ENCODE data around the gene COL8A1. TPM values are rescaled to one million over a fixed set of nuclear protein-coding genes. Genes with fewer than 3 reads are reported as not detected.
A peak's percentile ranks its signal among the peaks of the same experiment; 100 is the strongest.
"Not testable (repeated sequence)": the region's sequence is repeated elsewhere in the genome, so short reads cannot be mapped to it uniquely, and the experiment has no call there.

The COL8A1 gene
- polyA plus RNA-seq (2014; cell fraction: cytosol; rRNA removed): not detected in 2 replicates
- not detected in 2 replicates for polyA plus RNA-seq (2014; cell fraction: nucleus; rRNA removed)

DNA sequence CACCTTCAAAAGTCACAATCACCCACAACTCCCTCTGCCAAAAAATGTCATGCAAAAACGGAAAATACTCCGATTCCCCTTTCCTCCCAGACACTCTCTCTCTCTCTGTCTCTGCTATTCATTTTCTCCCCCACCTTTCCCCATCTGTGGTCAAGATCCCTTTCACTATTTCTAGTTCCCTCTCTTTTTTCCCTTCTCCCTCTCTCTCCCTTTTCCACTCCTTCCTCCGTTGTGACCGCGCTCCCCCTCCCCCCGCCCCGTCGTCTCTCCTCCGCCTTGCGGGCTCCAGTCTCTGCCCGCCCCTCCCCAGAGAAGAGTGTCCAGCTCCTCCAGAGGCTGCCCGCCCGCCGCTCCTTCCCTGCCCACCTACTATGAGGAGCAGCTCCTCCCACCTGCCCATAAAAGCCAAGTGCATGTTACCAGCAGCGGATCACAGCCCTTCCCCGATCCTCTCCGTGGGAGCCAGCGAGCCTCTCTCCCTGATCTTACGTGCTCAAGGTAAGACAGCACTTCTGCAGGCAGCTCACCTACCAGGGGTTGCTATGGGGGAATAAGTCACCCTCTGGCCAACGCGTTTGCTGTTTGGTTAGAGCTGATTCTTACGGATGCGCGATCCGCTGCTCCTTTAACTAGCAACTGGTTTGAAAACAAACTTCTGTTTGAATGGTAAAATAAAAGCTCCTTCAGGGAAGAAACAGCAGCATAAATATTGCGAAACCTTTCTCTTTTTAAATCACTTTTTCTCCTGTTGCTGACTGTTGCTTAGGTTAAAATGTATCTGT is at the start of gene COL8A1:
COL8A1 (plus strand) TSS at position 428 of the 782 bp plus-strand sequence. CDS start 152,089 bp downstream, outside the sequence.
- peak; percentile 5 for DNase-seq (ENCODE audit: low spot score)

- DNase-seq (ENCODE audit: low spot score): not testable (repeated sequence)
Measured at GRCh38 chr3:99589168-99589567, 49.2 kb upstream of the COL8A1 start.

DNA sequence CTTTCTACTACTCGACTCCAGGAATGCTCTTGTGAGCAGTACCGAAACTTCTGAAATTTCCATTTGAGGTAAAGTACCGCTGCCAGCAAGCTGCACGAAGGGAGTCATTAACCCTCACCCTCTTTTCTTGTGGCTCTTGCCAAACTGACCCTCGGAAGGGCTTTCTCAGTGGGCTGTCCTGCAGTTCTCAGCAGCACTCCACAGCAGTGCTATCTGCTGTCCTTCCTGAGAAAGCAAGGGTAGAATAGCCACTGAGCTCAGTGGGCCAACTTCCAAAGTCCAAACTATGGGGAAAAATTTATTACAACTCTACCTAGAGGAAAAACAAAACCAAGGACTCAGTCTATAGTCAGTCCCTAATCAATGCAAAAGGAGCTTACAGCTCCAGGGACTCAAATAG is 38.5 kb upstream of the COL8A1 start:
- DNase-seq (ENCODE audit: low spot score): no peak

DNA sequence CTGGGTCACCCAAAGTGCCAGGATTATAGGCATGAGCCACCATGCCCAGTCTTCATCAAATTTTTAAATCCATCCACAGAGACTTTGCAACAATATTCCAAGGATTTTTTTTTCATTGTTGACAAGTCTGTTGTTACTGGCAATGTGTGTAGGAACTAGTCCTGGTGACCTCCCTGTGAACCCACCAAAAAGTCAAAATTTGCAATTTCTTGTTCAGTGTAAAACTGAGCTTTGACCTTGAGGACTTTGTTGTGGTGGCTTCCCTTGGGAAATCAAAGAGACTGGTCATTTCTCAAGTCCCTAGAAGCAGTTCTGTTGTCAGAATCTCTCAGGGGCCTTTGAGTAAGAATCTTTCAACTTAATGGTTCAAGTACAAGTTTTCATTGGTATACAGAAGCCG is 36.9 kb upstream of the COL8A1 start:
- no peak for DNase-seq (ENCODE audit: low spot score)

DNA sequence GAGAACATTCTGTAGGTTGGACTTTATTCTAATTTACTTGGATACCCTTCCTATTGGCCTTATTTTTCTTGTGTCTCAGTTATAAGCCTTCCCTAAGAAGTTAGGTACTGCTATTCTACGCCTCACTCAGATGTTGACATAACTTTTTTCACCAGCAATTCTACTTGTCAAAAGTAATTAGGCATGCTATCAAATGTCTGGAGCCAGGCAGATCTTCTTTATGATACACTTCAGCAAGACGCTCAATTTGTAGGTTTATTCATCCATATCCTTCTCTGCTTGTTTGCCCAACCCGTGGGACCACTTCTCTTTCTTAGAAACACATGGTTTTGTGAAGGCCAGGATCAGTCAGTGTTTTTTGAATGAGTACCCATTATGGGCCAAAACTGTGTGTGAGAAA is 36.2 kb upstream of the COL8A1 start:
- peak; percentile 22 for DNase-seq (ENCODE audit: low spot score)

GRCh38 chr3:99607151-99607550 is 31.2 kb upstream of the COL8A1 start:
- DNase-seq (ENCODE audit: low spot score): no peak

DNA sequence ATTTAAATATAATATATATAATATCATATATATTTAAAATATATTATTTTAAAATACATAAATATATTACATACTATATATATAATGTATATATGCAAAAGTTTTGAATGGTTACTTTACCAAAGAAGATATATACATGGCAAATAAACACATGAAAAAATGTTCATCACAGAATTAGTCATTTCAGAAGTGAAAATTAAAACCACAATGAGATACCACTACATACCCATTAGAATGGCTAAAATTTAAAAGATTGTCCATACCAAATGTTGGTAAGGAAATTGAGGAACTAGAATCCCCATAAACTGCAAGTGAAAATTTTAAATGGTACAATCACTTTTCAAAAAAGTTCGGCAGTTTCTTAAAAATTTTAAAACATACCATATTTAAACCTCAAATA is 23.6 kb upstream of the COL8A1 start:
- DNase-seq (ENCODE audit: low spot score): no peak

GRCh38 chr3:99620077-99620767 is 18.2 kb upstream of the COL8A1 start:
- no peak for DNase-seq (ENCODE audit: low spot score)

- DNase-seq (ENCODE audit: low spot score): no peak
Measured at GRCh38 chr3:99620976-99621375, 17.4 kb upstream of the COL8A1 start.

DNA sequence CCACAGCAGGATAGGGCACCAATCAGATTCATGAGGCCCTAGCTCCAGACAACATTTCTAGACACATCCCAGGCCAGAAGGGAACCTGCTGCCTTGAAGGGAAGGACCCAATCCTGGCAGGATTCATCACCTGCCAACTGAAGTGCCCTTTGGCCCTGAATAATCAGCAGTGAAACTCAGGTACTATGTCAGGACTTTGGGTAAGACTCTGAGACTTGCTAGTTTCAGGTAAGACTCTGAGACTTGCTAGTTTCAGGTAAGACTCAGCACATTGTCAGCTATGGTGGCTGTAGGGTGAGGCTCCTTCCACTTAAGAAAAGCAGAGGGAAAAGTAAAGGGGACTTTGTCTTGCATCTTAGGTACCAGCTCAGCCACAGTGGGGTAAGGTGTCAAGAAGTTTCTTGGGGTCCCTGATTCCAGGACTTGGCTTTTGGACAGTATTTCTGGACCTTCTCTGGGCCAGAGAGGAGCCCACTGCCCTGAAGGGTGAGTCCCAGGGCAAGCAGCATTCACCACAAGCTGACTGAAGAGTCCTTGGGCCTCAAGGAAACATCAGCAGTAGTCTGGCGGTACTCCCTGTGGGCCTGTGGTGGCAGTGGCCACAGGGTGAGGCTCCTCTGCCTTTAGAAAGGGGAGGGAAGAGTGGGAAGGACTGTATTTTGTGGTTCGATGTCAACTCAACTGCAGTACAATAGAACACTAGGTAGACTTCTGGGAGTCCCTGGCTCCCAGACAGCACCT is 13.7 kb upstream of the COL8A1 start:
- DNase-seq (ENCODE audit: low spot score): no peak

DNA sequence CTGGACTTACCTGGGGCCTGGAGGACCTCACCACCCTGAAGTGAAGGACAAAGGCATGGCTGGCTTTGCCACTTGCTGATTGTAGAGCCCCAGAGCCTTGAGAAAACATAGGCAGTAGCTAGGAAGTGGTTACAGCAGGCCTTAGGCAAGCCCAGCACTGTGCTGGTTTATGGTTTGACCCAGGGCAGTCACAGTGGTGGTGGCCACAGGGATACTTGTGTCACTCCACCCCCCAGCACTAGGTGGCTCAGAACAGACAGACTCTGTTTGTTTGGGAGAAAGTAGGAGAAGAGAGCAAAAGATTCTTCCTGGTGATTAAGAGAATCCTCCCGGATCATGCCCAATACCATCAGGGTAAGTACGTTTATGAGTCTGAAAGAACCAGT is 13.2 kb upstream of the COL8A1 start:
- no peak for DNase-seq (ENCODE audit: low spot score)

DNA sequence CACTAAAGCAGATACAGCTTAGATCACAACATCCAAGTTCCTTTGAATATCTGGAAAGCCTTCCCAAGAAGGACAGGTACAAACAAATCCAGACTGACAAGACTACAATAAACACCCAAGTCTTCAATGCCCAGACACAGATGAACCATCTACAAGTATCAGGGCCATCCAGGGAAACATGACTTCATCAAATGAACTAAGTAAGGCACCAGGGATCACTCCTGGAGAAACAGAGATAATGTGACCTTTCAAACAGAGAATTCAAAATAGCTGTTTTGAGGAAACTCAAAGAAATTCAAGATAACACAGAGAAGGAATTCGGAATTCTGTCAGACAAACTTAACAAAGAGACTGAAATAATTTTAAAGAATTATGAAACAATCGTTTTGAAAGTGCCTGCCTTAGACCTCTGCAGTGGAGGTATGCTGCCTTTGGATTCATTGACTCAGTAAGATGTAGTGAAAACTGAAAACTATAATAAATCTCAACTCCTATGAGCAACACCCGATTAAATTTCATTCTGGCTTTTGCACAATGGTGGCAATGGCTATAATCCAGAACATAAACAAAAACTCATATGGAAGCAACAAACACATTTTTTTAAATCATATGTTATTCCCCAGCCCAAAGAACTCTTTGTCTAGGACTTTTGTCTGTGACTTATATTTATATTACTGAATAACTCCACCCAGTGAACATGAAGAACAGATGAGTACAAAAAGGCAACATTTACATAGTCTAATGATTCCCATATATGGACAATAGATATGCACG is 12.6 kb upstream of the COL8A1 start:
- no peak for DNase-seq (ENCODE audit: low spot score)

GRCh38 chr3:99626417-99626788 is 12.0 kb upstream of the COL8A1 start:
- no peak for DNase-seq (ENCODE audit: low spot score)

GRCh38 chr3:99627062-99627826 is 11.2 kb upstream of the COL8A1 start:
- peak; percentile 22 for DNase-seq (ENCODE audit: low spot score)

DNA sequence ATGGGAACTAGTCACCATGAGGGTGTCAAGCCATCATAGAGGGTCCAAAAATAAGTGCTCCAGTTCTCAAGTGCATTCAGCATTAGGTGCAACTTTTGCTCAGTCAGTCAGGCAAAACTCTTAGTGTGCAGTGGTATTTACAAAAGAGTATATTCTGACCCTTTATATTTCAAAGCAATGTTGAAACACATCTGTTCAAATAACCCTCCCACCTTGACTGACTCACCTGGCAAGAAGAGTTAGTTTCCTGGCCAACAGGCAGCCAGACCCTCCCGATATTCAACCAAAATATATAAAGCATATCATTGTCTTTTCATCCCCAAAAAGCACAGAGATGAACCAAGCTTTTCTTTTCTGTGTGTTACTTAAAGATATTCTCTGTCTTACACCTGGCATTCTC is 7.6 kb upstream of the COL8A1 start:
- no peak for DNase-seq (ENCODE audit: low spot score)

DNA sequence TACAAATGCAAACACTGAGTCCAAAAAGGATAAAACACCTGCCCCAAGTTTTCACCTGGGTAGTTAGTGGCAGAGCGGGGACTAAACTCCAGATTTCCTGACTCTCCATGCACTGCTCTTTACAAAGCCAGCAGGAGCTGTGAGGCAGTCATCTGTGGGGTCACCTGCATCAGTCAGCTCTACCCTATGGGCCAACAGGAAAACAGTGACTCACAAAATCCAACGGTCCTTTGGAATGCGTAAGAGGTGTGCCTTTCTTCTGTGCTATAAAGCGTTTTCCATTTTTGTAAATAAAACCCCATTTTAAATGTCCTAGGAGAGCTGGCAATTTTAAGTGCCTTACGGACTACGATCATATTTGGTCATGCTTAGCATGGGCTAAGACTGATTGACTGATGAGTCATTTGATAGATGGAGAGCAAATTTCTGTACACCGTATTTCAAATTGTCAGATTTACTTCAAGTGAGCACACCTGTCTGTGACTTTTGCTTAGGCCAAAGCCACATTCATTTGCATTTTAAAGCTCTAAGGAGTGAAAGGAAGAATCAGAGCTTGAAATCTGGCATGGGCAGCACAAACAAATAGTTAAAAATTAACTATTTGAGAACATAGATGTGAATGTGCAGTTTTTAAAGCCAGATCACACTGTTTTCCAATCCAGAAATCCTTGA is 4.4 kb upstream of the COL8A1 start:
- no peak for DNase-seq (ENCODE audit: low spot score)

DNA sequence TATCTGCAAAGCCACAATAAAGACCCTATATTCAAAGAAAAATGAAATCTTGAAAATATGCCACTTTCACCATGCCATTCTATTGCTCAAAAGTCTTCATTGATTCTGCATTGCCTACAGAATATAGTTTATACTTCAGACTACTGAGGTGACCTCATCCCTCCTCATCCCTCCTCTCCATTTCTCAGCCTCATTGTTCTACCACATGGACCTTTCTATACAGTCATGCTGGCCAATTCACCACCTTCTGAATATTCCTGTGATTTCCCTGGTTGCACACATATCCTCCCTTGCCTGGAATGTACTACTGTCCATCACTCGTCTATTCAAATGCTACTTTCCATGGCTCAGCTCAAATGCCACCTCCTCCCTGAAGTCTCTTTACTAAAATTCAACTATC is 3.5 kb upstream of the COL8A1 start:
- no peak for DNase-seq (ENCODE audit: low spot score)

DNA sequence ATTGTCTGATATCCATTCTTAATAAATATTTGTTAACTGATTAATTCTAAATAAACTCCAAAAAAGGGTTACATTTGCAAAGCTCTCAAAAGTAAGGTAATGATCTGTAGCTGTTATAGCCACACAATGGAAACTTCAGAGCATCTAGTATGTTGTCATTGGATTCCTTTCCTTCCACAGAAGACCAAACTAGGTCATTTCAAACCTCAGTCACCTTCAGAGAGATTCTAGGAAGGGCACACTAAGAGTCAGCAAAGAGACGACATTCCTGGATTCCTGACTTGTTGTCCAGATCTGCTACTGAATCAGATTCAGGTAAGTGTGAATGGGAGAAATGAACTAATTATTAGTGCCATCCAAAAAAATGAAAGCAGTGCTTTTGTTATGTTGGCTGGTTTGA is 3.0 kb upstream of the COL8A1 start:
- no peak for DNase-seq (ENCODE audit: low spot score)

DNA sequence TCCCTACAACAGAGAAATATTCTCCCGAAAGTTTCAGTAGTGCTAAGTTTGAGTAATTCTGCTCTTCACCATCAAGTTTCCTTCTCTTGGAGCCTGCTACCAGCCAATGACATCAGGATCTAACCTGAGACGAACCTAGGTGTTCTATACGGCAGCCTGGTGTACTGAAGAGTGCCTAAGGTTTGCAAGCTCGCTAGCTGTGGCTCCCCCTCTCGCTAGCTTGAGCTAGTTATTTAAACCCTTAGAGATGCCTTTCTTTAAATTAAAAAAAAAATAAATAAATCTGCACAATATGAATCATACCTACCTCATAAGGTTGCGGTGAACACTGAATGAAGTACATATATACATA is 1.4 kb upstream of the COL8A1 start:
- no peak for DNase-seq (ENCODE audit: low spot score)

- DNase-seq (ENCODE audit: low spot score): no peak
Measured at GRCh38 chr3:99637368-99638111, 854 bp upstream of the COL8A1 start.

All from SK-N-DZ (cell line).